ENCODE data around the gene KDM6A. TPM values are rescaled to one million over a fixed set of nuclear protein-coding genes. Genes with fewer than 3 reads are reported as not detected.

KDM6A gene
- total and polyA plus RNA-seq, 2 donors (not counting 1 experiment from before 2014, with no cell fraction given): 13.8 to 28.4 TPM

GRCh38 chrX:44954562-44954961 is 81.6 kb downstream of the KDM6A start:
- no peaks in the 10 kb centered on the region for H3K9me3 ChIP-seq (ENCODE audit: control insufficient read depth, insufficient read depth, low read depth, low read length)
- no peak overlapping the region for H3K9ac ChIP-seq (ENCODE audit: insufficient read depth, low read length)
- no peak overlapping the region for H2AFZ ChIP-seq (ENCODE audit: low read length)
- TF ChIP-seq EZH2 (IDR thresholded peaks at IDR 0.05; ENCODE audit: low read length, missing control alignments) (no peak), CTCF (conservative IDR thresholded peaks at IDR 0.05 in 1 of 2, IDR thresholded peaks at IDR 0.05 in 1 of 2; ENCODE audit: low read depth in 1 of 2, low read length in 2 of 2) (no peak)
- H3K4me1 ChIP-seq (ENCODE audit: control insufficient read depth, extremely low read depth, insufficient read depth, low read length): no peaks in the 10 kb centered on the region
- no peak overlapping the region for H3K27ac ChIP-seq (ENCODE audit: insufficient read depth, low read length)
- no peak overlapping the region for H3K4me3 ChIP-seq (replicated peaks in 1 of 4; ENCODE audit: control extremely low read depth in 1 of 4, insufficient read depth in 1 of 4, low read depth in 3 of 4, low read length in 4 of 4)
- no peaks in the 10 kb centered on the region for H3K36me3 ChIP-seq (ENCODE audit: control insufficient read depth, insufficient read depth, low read length)
- H3K79me2 ChIP-seq (ENCODE audit: control insufficient read depth, insufficient read depth, low read length): peaks cover 49% of the 10 kb centered on the region
- H4K20me1 ChIP-seq (ENCODE audit: control insufficient read depth, extremely low read depth, insufficient read depth, low read length): no peaks in the 10 kb centered on the region
- no peaks in the 10 kb centered on the region for H3K27me3 ChIP-seq (ENCODE audit: control insufficient read depth, insufficient read depth, low read length)
- H3K4me2 ChIP-seq (ENCODE audit: extremely low read depth, insufficient read depth, low read length): no peak overlapping the region
- DNase-seq (ENCODE audit: low read depth in 2 of 2): peak in 1 of 2 donors; percentile 10

GRCh38 chrX:44957848-44958247 is 84.9 kb downstream of the KDM6A start:
- Histone ChIP-seq H3K4me3 (replicated peaks in 1 of 4; ENCODE audit: control extremely low read depth in 1 of 4, insufficient read depth in 1 of 4, low read depth in 3 of 4, low read length in 4 of 4) (no peak overlapping the region), H3K79me2 (ENCODE audit: control insufficient read depth, insufficient read depth, low read length) (peaks cover 34% of the 10 kb centered on the region), H3K36me3 (ENCODE audit: control insufficient read depth, insufficient read depth, low read length) (no peaks in the 10 kb centered on the region), H3K9me3 (ENCODE audit: control insufficient read depth, insufficient read depth, low read depth, low read length) (no peaks in the 10 kb centered on the region), H4K20me1 (ENCODE audit: control insufficient read depth, extremely low read depth, insufficient read depth, low read length) (no peaks in the 10 kb centered on the region), H3K4me2 (ENCODE audit: extremely low read depth, insufficient read depth, low read length) (no peak overlapping the region), H3K27ac (ENCODE audit: insufficient read depth, low read length) (no peak overlapping the region), H3K27me3 (ENCODE audit: control insufficient read depth, insufficient read depth, low read length) (no peaks in the 10 kb centered on the region), H2AFZ (ENCODE audit: low read length) (no peak overlapping the region), H3K9ac (ENCODE audit: insufficient read depth, low read length) (no peak overlapping the region), H3K4me1 (ENCODE audit: control insufficient read depth, extremely low read depth, insufficient read depth, low read length) (no peaks in the 10 kb centered on the region)
- DNase-seq (ENCODE audit: low read depth in 2 of 2): no peak
- no peak for TF ChIP-seq EZH2 (IDR thresholded peaks at IDR 0.05; ENCODE audit: low read length, missing control alignments)
- no peak for TF ChIP-seq CTCF (conservative IDR thresholded peaks at IDR 0.05 in 1 of 2, IDR thresholded peaks at IDR 0.05 in 1 of 2; ENCODE audit: low read depth in 1 of 2, low read length in 2 of 2)

- Histone ChIP-seq H3K9me3 (ENCODE audit: control insufficient read depth, insufficient read depth, low read depth, low read length) (no peaks in the 10 kb centered on the region), H2AFZ (ENCODE audit: low read length) (no peak overlapping the region), H3K36me3 (ENCODE audit: control insufficient read depth, insufficient read depth, low read length) (peaks cover 2% of the 10 kb centered on the region), H3K4me1 (ENCODE audit: control insufficient read depth, extremely low read depth, insufficient read depth, low read length) (no peaks in the 10 kb centered on the region), H3K79me2 (ENCODE audit: control insufficient read depth, insufficient read depth, low read length) (peaks cover 30% of the 10 kb centered on the region), H3K4me3 (replicated peaks in 1 of 4; ENCODE audit: control extremely low read depth in 1 of 4, insufficient read depth in 1 of 4, low read depth in 3 of 4, low read length in 4 of 4) (no peak overlapping the region), H3K4me2 (ENCODE audit: extremely low read depth, insufficient read depth, low read length) (no peak overlapping the region), H4K20me1 (ENCODE audit: control insufficient read depth, extremely low read depth, insufficient read depth, low read length) (no peaks in the 10 kb centered on the region), H3K27me3 (ENCODE audit: control insufficient read depth, insufficient read depth, low read length) (no peaks in the 10 kb centered on the region), H3K27ac (ENCODE audit: insufficient read depth, low read length) (no peak overlapping the region), H3K9ac (ENCODE audit: insufficient read depth, low read length) (no peak overlapping the region)
- TF ChIP-seq EZH2 (IDR thresholded peaks at IDR 0.05; ENCODE audit: low read length, missing control alignments) (no peak), CTCF (conservative IDR thresholded peaks at IDR 0.05 in 1 of 2, IDR thresholded peaks at IDR 0.05 in 1 of 2; ENCODE audit: low read depth in 1 of 2, low read length in 2 of 2) (no peak)
- DNase-seq (ENCODE audit: low read depth in 2 of 2): no peak
Observed at GRCh38 chrX:44958480-44958879, 85.5 kb downstream of the KDM6A start.
